IPS-NIHi11 (cell line): ENCODE data around the gene APLF.
"Not testable (repeated sequence)": the region's sequence is repeated elsewhere in the genome, so short reads cannot be mapped to it uniquely, and the experiment has no call there.

Experiments
- DNase-seq: peaks from one replicate; pipeline ENCODE4 v3.0.0; 2012; ENCODE audit warnings: mixed read lengths, low spot score

APLF gene

GRCh38 chr2:68529651-68530050 lies 62.3 kb downstream of the APLF start:
- not testable (repeated sequence) for DNase-seq

DNA sequence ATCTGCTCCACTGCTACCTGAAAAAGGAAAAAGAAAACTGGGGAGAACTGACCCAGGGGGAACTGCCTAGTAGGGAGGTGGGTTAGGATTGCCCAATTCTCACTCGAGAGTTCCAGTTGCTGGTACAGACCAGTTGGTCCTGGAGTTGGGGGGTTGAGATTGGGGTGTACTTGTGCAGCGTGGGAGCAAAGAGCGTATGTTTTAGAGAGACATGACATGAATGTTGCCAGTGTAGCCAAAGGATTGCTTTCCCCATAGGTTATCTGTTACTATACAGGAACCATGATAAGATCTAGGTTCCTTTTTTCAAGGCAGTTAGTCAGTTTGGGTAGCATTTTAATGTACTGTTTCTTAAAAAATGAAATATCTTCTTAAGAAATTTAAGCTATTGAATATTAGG lies 68.6 kb downstream of the APLF start:
- no peak for DNase-seq

DNA sequence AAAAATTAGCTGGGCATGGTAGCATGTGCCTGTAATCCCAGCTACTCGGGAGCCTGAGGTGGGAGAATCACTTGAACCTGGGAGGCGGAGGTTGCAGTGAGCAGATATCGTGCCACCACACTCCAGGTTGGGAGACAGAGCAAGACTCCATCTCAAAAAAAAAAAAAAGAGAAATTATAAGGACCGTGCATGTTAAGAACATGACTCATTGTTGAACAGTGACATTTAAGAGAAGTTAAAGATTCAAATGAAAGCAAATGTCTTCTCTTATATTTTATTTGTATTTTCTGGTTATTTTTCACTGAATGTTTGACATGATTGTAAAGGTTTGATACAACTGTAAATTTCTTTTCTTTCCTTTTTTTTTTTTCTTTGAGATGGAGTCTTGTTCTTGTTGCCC lies 69.6 kb downstream of the APLF start:
- DNase-seq = no peak

GRCh38 chr2:68537809-68538208 lies 70.4 kb downstream of the APLF start:
- DNase-seq = no peak

DNA sequence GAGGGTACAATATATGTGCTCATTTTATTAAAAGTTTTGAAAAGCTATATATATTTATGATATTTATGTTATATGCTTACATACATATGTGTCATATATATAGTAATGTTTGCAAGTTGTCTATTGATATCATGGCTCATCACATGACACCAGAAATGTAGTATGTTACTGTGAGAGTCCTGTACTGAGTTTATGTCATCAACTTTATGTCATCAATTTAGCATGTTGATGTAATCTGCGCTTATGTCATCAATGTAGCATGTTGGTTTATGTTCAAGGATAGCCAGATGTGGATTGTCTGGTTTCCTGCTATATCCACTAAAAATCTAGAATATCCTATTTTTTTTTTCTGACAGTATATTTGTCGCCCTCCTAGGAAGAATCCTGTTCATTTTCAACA lies 77.4 kb downstream of the APLF start:
- DNase-seq = no peak

DNA sequence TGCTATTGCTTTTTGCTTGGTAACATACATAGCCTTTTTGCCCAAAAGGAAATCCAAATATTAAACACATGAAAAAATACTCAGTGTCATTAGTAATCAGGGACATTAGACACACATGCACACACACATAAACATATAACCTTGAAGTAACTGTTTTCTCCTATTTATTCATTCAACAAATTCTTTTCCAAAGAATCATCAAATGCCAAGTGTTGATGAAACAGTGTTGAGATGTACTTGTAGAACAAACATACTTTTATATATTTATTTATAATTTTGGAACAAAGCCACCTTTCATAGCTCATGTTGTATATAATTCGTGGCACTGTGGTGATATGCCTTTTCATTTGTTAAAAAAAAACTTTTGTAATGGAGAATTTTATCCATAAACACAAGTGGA lies 81.0 kb downstream of the APLF start:
- no peak for DNase-seq

DNA sequence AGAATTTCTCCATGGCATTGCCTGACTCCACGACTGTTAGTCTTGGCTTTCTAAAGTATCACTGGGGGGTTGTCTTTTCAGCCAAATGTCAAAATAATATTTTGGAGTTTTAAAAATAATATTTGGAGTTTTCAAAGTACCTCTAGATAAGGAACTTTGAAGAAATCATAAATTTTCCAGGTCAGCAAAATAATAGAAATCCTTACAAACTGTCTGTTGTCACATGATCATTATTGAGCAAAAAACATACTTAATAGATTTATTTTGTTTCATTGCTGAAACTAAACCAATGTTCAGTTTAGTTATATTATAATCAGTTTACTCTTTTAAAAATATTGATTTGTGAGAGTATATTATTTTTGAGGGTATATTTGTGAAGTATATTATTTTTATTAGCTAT lies 85.7 kb downstream of the APLF start:
- no peak for DNase-seq

- DNase-seq = not testable (repeated sequence)
Observed at GRCh38 chr2:68555425-68556206, 88.2 kb downstream of the APLF start.

DNA sequence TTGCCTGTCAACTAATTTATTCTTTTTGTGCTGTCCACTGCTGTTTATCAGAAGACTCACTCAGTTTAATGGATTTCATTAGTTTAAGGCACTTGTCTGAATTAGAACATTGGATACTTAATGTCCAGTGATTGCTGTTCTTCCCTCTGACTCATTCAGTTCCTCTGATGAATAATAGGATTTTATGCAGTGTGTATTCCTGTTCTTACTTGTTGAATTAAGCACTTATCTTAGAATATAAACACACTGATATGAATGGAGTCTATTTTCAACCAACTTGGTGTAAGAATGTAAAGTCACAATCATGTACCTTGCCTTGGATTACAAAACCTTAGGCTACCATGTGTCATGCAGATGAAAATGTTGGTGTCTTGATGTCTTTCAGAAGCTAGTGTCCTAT lies 89.0 kb downstream of the APLF start:
- no peak for DNase-seq

DNA sequence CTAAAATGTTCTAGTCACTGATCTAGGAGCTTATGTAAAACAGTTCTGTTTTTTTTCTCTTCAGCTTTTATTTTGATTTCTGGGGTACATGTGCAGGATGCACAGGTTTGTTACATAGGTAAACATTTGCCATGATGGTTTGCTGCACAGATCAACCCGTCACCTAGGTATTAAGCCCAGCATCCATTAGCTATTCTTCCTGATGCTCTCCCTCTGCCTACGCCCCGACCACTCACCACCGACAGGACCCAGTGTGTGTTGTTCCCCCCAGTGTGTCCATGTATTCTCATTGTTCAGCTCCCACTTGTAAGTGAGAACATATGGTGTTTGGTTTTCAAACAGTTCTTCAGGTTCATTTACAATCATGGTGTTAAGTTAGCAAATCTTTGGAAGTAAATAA lies 91.2 kb downstream of the APLF start:
- DNase-seq = no peak

DNA sequence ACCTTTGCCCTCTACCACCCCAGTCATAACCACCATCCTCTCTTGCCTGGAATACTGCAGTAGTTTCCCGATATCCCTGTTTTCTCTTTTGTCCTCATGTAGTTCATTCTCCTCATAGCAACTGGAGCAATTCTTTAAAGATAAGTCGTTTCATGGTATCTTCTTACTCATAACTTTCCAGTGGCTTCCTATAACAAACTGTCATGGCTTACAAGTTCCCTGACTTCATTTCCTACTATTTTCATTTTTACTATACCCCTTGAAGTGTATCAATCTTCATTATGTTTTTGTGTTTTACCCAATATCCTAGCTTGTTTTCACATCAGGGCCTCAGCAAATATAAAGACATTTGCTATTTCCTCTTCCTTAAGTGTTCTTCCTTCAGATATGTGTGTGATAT lies 92.3 kb downstream of the APLF start:
- no peak for DNase-seq

DNA sequence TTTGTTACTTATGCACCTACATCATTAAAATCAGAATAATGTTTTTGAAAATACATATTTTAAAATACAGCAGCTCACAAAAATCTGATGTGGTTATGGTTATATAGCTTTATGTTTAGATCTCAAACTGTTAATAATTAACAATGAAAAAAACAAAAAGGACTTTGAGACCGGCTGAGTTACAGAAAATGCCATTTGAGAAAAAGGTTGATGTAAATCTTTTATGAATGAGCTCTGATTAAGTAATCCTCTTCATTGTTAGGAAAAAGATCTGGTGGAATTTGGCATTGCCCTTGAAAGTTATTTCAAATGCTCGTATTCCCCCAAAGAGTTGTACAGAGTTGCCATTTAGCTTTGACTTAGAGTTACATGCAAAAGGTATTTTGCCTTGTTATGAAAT lies 93.2 kb downstream of the APLF start:
- DNase-seq = no peak

- no peak for DNase-seq
Observed at GRCh38 chr2:68561372-68561771, 94.0 kb downstream of the APLF start.

DNA sequence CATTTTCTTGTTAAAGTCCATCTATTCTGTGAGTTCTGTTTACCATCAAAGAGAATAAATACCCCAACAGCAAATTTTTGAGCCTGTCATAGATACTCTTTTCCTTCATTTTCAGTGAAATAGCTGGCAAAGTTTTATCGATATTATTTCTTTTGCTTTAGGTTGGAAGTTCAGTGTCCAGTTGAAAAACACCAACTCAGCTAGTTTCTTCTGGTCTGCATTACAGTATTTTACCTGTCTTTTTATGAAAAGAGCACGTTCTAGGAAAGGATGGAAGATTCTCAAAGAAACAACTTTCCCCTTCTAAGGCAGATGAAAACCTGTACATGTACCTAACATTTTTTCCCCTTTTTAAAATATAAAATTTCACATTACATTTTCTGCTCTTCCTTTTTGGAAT lies 95.5 kb downstream of the APLF start:
- DNase-seq = no peak

GRCh38 chr2:68564426-68564825 lies 97.0 kb downstream of the APLF start:
- DNase-seq = no peak

DNA sequence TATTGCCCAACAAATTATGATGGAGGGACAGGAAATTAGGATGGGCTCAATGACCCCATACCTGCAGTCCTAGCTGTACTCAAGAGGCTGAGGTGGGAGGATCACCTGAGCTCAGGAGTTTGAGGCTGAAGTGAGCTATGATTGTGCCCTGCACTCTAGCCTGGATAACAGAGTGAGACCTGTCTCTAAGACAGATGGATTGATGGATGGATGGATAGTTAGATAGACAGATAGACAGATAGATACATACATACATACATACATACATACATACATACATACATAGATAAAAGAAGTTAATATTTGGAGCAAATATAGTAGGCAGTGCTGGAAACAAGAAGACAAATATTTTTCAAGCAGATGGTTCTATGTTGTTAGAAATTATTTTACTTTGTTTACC lies 97.9 kb downstream of the APLF start:
- DNase-seq = no peak

GRCh38 chr2:68565858-68566257 lies 98.5 kb downstream of the APLF start:
- DNase-seq = no peak

- no peak for DNase-seq
Observed at GRCh38 chr2:68566362-68566761, 99.0 kb downstream of the APLF start.

DNA sequence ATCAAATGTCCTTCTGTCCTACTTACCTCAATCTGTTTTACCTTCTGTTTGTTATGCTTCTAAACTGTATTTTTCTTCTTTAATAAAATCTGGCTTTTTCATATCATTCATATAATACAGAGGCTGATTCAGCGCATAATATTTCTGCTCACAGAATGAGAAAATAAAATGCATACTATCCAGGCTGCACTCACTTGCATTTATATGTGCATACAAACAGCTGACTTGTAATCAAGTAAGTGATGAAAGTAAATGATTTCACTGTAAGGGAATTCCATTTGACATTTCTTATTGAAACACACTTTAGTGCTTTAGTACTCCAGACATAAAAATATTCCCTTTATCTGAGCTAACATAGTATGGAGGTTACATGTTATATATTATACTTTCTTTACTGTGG lies 100.7 kb downstream of the APLF start:
- no peak for DNase-seq

- DNase-seq = no peak
Observed at GRCh38 chr2:68569604-68570003, 102.2 kb downstream of the APLF start.

- DNase-seq = not testable (repeated sequence)
Observed at GRCh38 chr2:68570434-68570833, 103.0 kb downstream of the APLF start.

- DNase-seq = no peak
Observed at GRCh38 chr2:68574202-68574791, 106.9 kb downstream of the APLF start.

DNA sequence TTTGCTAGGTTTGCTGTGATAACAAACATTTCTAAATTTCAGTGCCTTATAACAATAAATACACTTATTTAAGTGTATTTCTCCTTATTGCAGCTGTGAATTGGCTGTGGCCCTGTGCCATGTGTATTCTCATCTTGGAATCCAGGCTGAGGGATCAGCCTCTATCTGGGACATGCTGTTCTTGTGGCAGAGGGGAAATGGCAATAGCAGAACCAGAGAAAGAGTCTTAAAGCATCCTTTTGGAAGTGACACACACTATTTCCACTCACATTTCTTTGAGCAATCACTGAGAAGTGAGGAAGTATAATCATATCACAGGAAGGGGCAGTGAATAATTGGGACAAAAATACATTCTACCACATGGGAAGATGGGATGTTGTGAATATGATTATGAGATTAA lies 109.8 kb downstream of the APLF start:
- DNase-seq = no peak

GRCh38 chr2:68579689-68580088 lies 112.3 kb downstream of the APLF start:
- no peak for DNase-seq
